Measurements from ENCODE around the gene GMPPB.

Gene GMPPB

DNA sequence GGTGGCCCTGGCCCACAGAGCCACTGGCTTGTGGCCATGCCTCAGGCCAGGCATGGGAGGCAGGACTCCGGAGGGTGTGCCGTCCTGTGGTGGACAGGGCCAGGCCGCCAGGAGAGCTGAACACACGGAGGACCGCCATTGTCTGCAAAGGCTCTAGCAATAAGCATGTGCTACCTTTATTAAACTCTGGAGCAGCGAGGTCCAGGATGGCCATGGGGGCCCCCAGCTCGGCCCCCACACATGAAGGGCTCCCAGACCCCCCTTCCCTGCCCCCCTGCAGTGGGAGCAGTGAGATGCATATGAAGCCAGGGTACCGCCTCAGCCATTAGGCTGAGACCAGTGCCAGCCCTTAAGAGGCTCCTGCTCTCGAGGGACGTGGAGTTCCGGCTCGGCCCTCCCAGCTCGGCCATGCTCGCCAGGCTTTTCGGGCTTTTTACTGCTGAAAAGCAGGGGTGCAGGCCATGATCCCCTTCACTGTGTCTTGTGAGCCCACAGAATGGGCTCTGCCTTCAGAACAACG lies 7.0 kb downstream of the GMPPB start:
- no peak overlapping the region for H3K27ac ChIP-seq (ENCODE audit: low read depth, low read length)
- TF ChIP-seq EZH2phosphoT487 (IDR thresholded peaks at IDR 0.05; ENCODE audit: borderline replicate concordance, low read length) = no peak
- TF ChIP-seq, protein P1, sequence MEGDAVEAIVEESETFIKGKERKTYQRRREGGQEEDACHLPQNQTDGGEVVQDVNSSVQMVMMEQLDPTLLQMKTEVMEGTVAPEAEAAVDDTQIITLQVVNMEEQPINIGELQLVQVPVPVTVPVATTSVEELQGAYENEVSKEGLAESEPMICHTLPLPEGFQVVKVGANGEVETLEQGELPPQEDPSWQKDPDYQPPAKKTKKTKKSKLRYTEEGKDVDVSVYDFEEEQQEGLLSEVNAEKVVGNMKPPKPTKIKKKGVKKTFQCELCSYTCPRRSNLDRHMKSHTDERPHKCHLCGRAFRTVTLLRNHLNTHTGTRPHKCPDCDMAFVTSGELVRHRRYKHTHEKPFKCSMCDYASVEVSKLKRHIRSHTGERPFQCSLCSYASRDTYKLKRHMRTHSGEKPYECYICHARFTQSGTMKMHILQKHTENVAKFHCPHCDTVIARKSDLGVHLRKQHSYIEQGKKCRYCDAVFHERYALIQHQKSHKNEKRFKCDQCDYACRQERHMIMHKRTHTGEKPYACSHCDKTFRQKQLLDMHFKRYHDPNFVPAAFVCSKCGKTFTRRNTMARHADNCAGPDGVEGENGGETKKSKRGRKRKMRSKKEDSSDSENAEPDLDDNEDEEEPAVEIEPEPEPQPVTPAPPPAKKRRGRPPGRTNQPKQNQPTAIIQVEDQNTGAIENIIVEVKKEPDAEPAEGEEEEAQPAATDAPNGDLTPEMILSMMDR (IDR thresholded peaks at IDR 0.05; ENCODE audit: low read depth, low read length, poor library complexity, severe bottlenecking) = no peak

DNA sequence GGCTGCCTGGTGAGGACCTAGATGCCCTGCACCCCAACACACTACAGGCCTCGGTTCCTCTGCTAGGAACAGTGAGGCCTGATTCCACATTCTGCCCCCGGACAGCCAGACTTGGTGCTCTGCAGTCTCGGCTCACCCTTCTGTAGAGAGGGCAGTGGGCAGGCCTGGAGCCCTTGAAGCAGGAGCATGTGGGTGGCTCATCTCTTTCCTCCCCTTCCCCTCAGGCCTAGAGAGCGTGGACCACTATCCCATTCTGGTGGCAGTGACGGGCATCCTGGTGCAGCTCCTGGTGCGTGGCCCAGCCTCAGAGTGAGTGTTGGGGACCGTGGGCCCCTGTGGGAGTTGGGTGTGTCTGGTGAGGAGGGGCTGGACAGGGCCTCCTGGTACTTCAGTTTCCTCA lies 7.6 kb downstream of the GMPPB start:
- no peaks in the 10 kb centered on the region for H3K27me3 ChIP-seq (ENCODE audit: control insufficient read depth, low read length)
- no peaks in the 10 kb centered on the region for H3K9me3 ChIP-seq (ENCODE audit: control insufficient read depth, insufficient read depth, low read length)
- H3K4me1 ChIP-seq (ENCODE audit: control insufficient read depth, low read length) = peaks cover 14% of the 10 kb centered on the region
- no peak overlapping the region for H3K4me2 ChIP-seq (ENCODE audit: low read length)
- no peaks in the 10 kb centered on the region for H4K20me1 ChIP-seq (ENCODE audit: control insufficient read depth, insufficient read depth, low read depth, low read length)
- no peak overlapping the region for H3K4me3 ChIP-seq (ENCODE audit: low read length)
- H3K27ac ChIP-seq (ENCODE audit: low read depth, low read length) = no peak overlapping the region
- H3F3A ChIP-seq (ENCODE audit: control insufficient read depth, insufficient read depth) = no peaks in the 10 kb centered on the region
- peaks cover 20% of the 10 kb centered on the region for H3K36me3 ChIP-seq (ENCODE audit: control insufficient read depth, low read length)
- H3K79me2 ChIP-seq (ENCODE audit: control insufficient read depth, low read length) = no peaks in the 10 kb centered on the region
- TF ChIP-seq, protein P1 (IDR thresholded peaks at IDR 0.05; ENCODE audit: low read depth, low read length, poor library complexity, severe bottlenecking) = no peak
- no peak for TF ChIP-seq EZH2phosphoT487 (IDR thresholded peaks at IDR 0.05; ENCODE audit: borderline replicate concordance, low read length)
- no peaks in the 10 kb centered on the region for H3K9me2 ChIP-seq (replicated peaks; ENCODE audit: control insufficient read depth, low read length)

More for the DNA sequence above, 7.0 kb downstream of the GMPPB start:
- Histone ChIP-seq H3K9me2 (replicated peaks; ENCODE audit: control insufficient read depth, low read length) (no peaks in the 10 kb centered on the region), H3K4me1 (ENCODE audit: control insufficient read depth, low read length) (peaks cover 14% of the 10 kb centered on the region), H3K4me2 (ENCODE audit: low read length) (no peak overlapping the region), H4K20me1 (ENCODE audit: control insufficient read depth, insufficient read depth, low read depth, low read length) (no peaks in the 10 kb centered on the region), H3K36me3 (ENCODE audit: control insufficient read depth, low read length) (peaks cover 26% of the 10 kb centered on the region), H3F3A (ENCODE audit: control insufficient read depth, insufficient read depth) (no peaks in the 10 kb centered on the region), H3K27me3 (ENCODE audit: control insufficient read depth, low read length) (no peaks in the 10 kb centered on the region), H3K79me2 (ENCODE audit: control insufficient read depth, low read length) (no peaks in the 10 kb centered on the region), H3K9me3 (ENCODE audit: control insufficient read depth, insufficient read depth, low read length) (no peaks in the 10 kb centered on the region), H3K4me3 (ENCODE audit: low read length) (no peak overlapping the region)

DNA sequence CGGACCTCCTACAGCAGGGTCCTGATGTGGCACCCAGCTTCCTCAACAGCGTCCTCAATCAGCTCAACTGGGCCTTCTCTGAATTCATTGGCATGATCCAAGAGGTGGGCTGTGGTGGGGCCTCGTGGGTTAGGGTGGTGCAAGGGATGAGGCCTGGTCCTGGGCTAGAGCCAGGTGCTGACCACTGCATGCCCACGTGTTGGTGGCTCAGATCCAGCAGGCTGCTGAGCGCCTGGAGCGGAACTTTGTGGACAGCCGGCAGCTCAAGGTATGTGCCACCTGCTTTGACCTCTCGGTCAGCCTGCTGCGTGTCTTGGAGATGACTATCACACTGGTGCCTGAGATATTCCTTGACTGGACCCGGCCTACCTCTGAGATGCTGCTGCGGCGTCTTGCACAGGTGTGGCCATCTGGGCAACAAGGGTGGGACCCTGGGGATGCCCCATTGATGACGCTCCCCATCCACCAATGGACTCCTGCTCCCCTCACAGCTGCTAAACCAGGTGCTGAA lies 8.1 kb downstream of the GMPPB start:
- Histone ChIP-seq H3K79me2 (ENCODE audit: control insufficient read depth, low read length) (no peaks in the 10 kb centered on the region), H3F3A (ENCODE audit: control insufficient read depth, insufficient read depth) (no peaks in the 10 kb centered on the region), H3K27me3 (ENCODE audit: control insufficient read depth, low read length) (no peaks in the 10 kb centered on the region), H3K4me2 (ENCODE audit: low read length) (no peak overlapping the region), H3K27ac (ENCODE audit: low read depth, low read length) (no peak overlapping the region), H3K4me3 (ENCODE audit: low read length) (no peak overlapping the region), H3K9me3 (ENCODE audit: control insufficient read depth, insufficient read depth, low read length) (no peaks in the 10 kb centered on the region), H3K4me1 (ENCODE audit: control insufficient read depth, low read length) (peaks cover 14% of the 10 kb centered on the region), H3K36me3 (ENCODE audit: control insufficient read depth, low read length) (peaks cover 15% of the 10 kb centered on the region), H4K20me1 (ENCODE audit: control insufficient read depth, insufficient read depth, low read depth, low read length) (no peaks in the 10 kb centered on the region), H3K9me2 (replicated peaks; ENCODE audit: control insufficient read depth, low read length) (no peaks in the 10 kb centered on the region)
- no peak for TF ChIP-seq EZH2phosphoT487 (IDR thresholded peaks at IDR 0.05; ENCODE audit: borderline replicate concordance, low read length)
- TF ChIP-seq, protein P1 (IDR thresholded peaks at IDR 0.05; ENCODE audit: low read depth, low read length, poor library complexity, severe bottlenecking) = no peak
